HepG2 (cell line): ENCODE data around the gene TSC22D2. TPM values are rescaled to one million over a fixed set of nuclear protein-coding genes. Genes with fewer than 3 reads are reported as not detected.

Source experiments
- ATAC-seq: fragments of 200-7000 bp; cut with Tn5 transposase; 3 replicates; pipeline ENCODE4 v1.9.1; 2020; ENCODE audit warnings: mild to moderate bottlenecking, moderate library complexity
- BruUV-seq: library from RNA; stranded (reverse); fragments of 400-500 nt; replicated peaks from 2 replicates; lab custom pipeline; 2021; lab: Mats Ljungman, UMichigan
- CTCF ChIA-PET: fragments of 300-600 bp; formaldehyde crosslinking; extraction: SDS; loops from one replicate; lab custom pipeline; 2021; ENCODE audit warnings: low total read pairs, inconsistent platforms, low intra/inter-chr PET ratio; lab: Yijun Ruan, JAX
- POLR2A ChIA-PET: fragments of 350-600 bp; sonication (Branson Sonifier 250); formaldehyde crosslinking; loops from one replicate; lab custom pipeline; 2020; ENCODE audit warnings: antibody characterized with exemption, inconsistent platforms; lab: Yijun Ruan, JAX
- DNase-seq: peaks from one replicate; pipeline ENCODE4 v3.0.0-alpha.2; 2015; ENCODE audit warnings: low spot score
- FAIRE-seq: peaks from 3 replicates; lab custom pipeline; 2011; peaks lifted over from hg19 to GRCh38; lab: Jason Lieb, UNC
- H2AFZ ChIP-seq: one replicate; pipeline ENCODE4 v1.6.1; 2011; ENCODE audit warnings: low read length, inconsistent platforms
- H3K27ac ChIP-seq: fragments of 300-600 bp; 3 replicates; pipeline ENCODE4 v1.8.0; 2011; ENCODE audit warnings: mixed run types, mild to moderate bottlenecking, mixed read lengths, low read length, inconsistent platforms; ENCODE audit not compliant: insufficient read depth; ENCODE audit errors: extremely low read length
- H3K27me3 ChIP-seq, 2 experiments: fragments of 200-600 bp in 1 of 2; 2 replicates in 1 of 2; 3 replicates in 1 of 2; pipeline versions ENCODE4 v1.6.0 to v1.8.0; 2011; ENCODE audit warnings: low read length in 2 of 2, mild to moderate bottlenecking in 2 of 2, moderate library complexity in 2 of 2, inconsistent platforms in 1 of 2; ENCODE audit not compliant: insufficient read depth in 2 of 2, control insufficient read depth in 1 of 2
- H3K36me3 ChIP-seq, 2 experiments: fragments of 200-600 bp in 1 of 2; replicated peaks in 1 of 2; 2 replicates in 1 of 2; 3 replicates in 1 of 2; pipeline versions ENCODE4 v1.5.1 to v1.8.0; 2011; ENCODE audit warnings: low read length in 2 of 2, inconsistent platforms in 1 of 2; ENCODE audit not compliant: insufficient read depth in 2 of 2, control insufficient read depth in 1 of 2
- H3K4me1 ChIP-seq: 2 replicates; pipeline ENCODE4 v1.5.1; 2012; ENCODE audit warnings: low read length, inconsistent platforms; ENCODE audit not compliant: insufficient read depth
- H3K4me2 ChIP-seq: 2 replicates; pipeline ENCODE4 v1.6.0; 2011; ENCODE audit warnings: low read depth, low read length, inconsistent platforms
- H3K4me3 ChIP-seq, 3 experiments: fragments of 200-600 bp in 1 of 3; sonication (generic), shearing (Covaris generic) in 1 of 3; replicated peaks in 1 of 3; 2 replicates each; pipeline ENCODE4 v1.5.1; 2011 to 2016; ENCODE audit warnings: low read length in 3 of 3, inconsistent platforms in 2 of 3, low read depth in 2 of 3, mild to moderate bottlenecking in 2 of 3, control low read depth in 1 of 3, mixed read lengths in 1 of 3; ENCODE audit not compliant: insufficient read depth in 1 of 3
- H3K79me2 ChIP-seq: one replicate; pipeline ENCODE4 v1.6.1; 2011; ENCODE audit warnings: low read length, inconsistent platforms; ENCODE audit not compliant: insufficient read depth
- H3K9ac ChIP-seq: 2 replicates; pipeline ENCODE4 v1.6.0; 2011; ENCODE audit warnings: mild to moderate bottlenecking, low read depth, low read length, inconsistent platforms; ENCODE audit not compliant: insufficient read depth
- H3K9me3 ChIP-seq: 2 replicates; pipeline ENCODE4 v1.5.1; 2012; ENCODE audit warnings: mild to moderate bottlenecking, low read length
- H4K20me1 ChIP-seq: 2 replicates; pipeline ENCODE4 v1.6.0; 2011; ENCODE audit warnings: inconsistent platforms, mild to moderate bottlenecking, low read length, moderate library complexity; ENCODE audit not compliant: insufficient read depth
- BCLAF1 ChIP-seq: fragments of 450-650 bp; IDR thresholded peaks from 2 replicates; pipeline ENCODE4 v1.6.1; 2017; ENCODE audit warnings: mild to moderate bottlenecking
- CENPBD1 ChIP-seq: sonication (generic); formaldehyde crosslinking; IDR thresholded peaks from 2 replicates; pipeline ENCODE4 v1.8.0; 2022; ENCODE audit warnings: missing genetic modification reagents, low read depth, mild to moderate bottlenecking, borderline replicate concordance
- CREB1 ChIP-seq, 2 experiments: fragments of 450-650 bp in 1 of 2; IDR thresholded peaks; 2 replicates each; pipeline ENCODE4 v1.6.1; 2016 to 2017; ENCODE audit warnings: control low read depth in 1 of 2, mild to moderate bottlenecking in 1 of 2, missing compliant biosample characterization in 1 of 2, missing genetic modification characterization in 1 of 2
- IKZF4 ChIP-seq: sonication (generic); formaldehyde crosslinking; IDR thresholded peaks from 2 replicates; pipeline ENCODE4 v1.5.1; 2020; ENCODE audit warnings: borderline replicate concordance, mild to moderate bottlenecking, low read depth, missing genetic modification reagents; ENCODE audit errors: not compliant biosample characterization
- NFAT5 ChIP-seq: sonication (generic); formaldehyde crosslinking; IDR thresholded peaks from 2 replicates; pipeline ENCODE4 v1.4.0; 2020; ENCODE audit warnings: missing genetic modification reagents
- NFIB ChIP-seq: sonication (generic); formaldehyde crosslinking; IDR thresholded peaks from 2 replicates; pipeline ENCODE4 v1.9.0; 2021; ENCODE audit warnings: missing genetic modification reagents, mild to moderate bottlenecking, borderline replicate concordance
- PCBP2 ChIP-seq: fragments of 200-400 bp; formaldehyde crosslinking; optimal IDR thresholded peaks from 2 replicates; pipeline ENCODE3; 2018; ENCODE audit warnings: low read length, low read depth; ENCODE audit not compliant: poor library complexity, severe bottlenecking
- WIZ ChIP-seq: sonication (generic); formaldehyde crosslinking; IDR thresholded peaks from 2 replicates; pipeline ENCODE4 v1.5.1; 2020; ENCODE audit warnings: mild to moderate bottlenecking, missing genetic modification reagents
- ZNF264 ChIP-seq: sonication (generic); formaldehyde crosslinking; IDR thresholded peaks from 2 replicates; pipeline ENCODE4 v1.4.0; 2020; ENCODE audit warnings: missing genetic modification reagents
- ZNF724P ChIP-seq: sonication (generic); formaldehyde crosslinking; IDR thresholded peaks from 2 replicates; pipeline ENCODE4 v1.8.0; 2022; ENCODE audit warnings: missing genetic modification reagents, borderline replicate concordance
- WGBS: methylation state at CpG from one replicate; pipeline ENCODE4 v1.1.6; 2017; ENCODE audit warnings: low lambda C conversion rate; 5-methylcytosine and 5-hydroxymethylcytosine counted together
- in situ Hi-C: cut with HindIII; loops from 2 replicates; pipeline ENCODE4 v1.10.0; 2017; ENCODE audit warnings: low pct_unique_long_range_greater_than_20kb; ENCODE audit not compliant: extremely low pct_ligation_motif_present
- intact Hi-C: fragments of 100-400 bp; cut with micrococcal nuclease; formaldehyde crosslinking; loops from one replicate; pipeline ENCODE4 v1.10.0; 2022; ENCODE audit not compliant: unreplicated experiment
- polyA plus RNA-seq, 8 experiments: library from polyadenylated mRNA; depleted of rRNA in 3 of 8; stranded (reverse) in 7 of 8; unstranded in 1 of 8; fragments of >200 nt; fragmentation: Illumina TruSeq in 4 of 8; extraction: Trizol in 4 of 8; gene quantifications; 2 replicates each; pipeline versions ENCODE4 v1.2.1 to v1.2.3, GENCODE V29; 2011 to 2016; ENCODE audit warnings: low read depth in 4 of 8, missing spikeins in 1 of 8, mixed read lengths in 1 of 8; ENCODE audit not compliant: insufficient read depth in 1 of 8
- total RNA-seq, 5 experiments: library from RNA; depleted of rRNA; stranded (reverse); fragments of >200 nt; fragmentation: Illumina TruSeq; extraction: Trizol; gene quantifications; 2 replicates each; pipeline ENCODE4 v1.2.3, GENCODE V29; 2016; ENCODE audit warnings: low read depth in 1 of 5

Gene TSC22D2
- total and polyA plus RNA-seq, 2 of the 13 experiments (the other 11 are each of a cell fraction or from before 2014, with no cell fraction given): 4.6 to 8.2 TPM

DNA sequence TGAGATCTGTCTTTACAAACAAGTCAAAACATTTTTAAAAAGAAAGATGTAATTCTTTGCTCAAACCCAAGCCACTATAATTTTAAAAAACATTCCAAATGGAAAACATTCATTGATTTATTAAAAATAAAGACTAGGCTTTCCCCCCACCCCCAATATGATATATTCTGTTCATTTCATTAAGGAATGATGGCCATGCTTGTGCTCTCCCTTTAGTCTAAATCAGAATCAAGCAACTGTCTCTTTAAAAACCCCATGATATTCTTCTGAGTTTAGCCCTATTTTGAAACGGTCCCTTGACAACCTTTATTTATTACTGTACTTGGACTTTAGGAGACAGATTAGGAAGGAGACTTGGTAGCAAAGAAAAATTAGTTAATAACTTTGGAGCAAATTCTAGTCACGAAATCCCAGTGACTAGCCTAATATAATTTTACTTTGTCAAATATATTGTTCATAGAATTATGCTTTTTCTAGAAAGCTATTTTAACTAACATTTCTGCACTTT, 38.4 kb downstream of the TSC22D2 start:
- H3K27ac ChIP-seq: no peak overlapping the region
- BruUV-seq: TSS peak; percentile 12
- H3K4me2 ChIP-seq: no peak overlapping the region
- in situ Hi-C loops (no loop called here), intact Hi-C loops (loop anchor here (5.0 kb wide), 1 partner anchor 34 kb away; no protein-coding TSS in a partner anchor)
- H3K79me2 ChIP-seq: peaks cover 10% of the 10 kb centered on the region
- ATAC-seq: no peak
- H3K9me3 ChIP-seq: no peaks in the 10 kb centered on the region
- no peaks in the 10 kb centered on the region for H3K27me3 ChIP-seq
- H3K4me1 ChIP-seq: no peaks in the 10 kb centered on the region
- POLR2A ChIA-PET: no interaction called here
- 93% methylated on average over 2 of the region's 2 CpGs for WGBS
- no peak for DNase-seq
- H2AFZ ChIP-seq: no peak overlapping the region
- H3K36me3 ChIP-seq: peaks cover 0 to under 1% of the 10 kb centered on the region in 2 experiments; a peak in 2 of 5 replicates
- H4K20me1 ChIP-seq: 0 out of 2 replicates have a peak, but pooled peaks cover 3% of the 10 kb centered on the region
- no peak for FAIRE-seq
- no peak overlapping the region for H3K4me3 ChIP-seq
- H3K9ac ChIP-seq: no peak overlapping the region
- CTCF ChIA-PET: no interaction called here
- TF ChIP-seq NFIB (no peak), WIZ (no peak), ZNF264 (CRISPR knock-in tag) (no peak), BCLAF1 (no peak), NFAT5 (no peak), PCBP2 (no peak), CENPBD1 (CRISPR knock-in tag) (no peak), ZNF724P (no peak), IKZF4 (no peak), CREB1 (IDR thresholded peaks at IDR 0.05) (no peak), CREB1 (CRISPR knock-in tag; IDR thresholded peaks at IDR 0.05) (no peak)
